ENCODE measurements around the gene CARD11. TPM values are rescaled to one million over a fixed set of nuclear protein-coding genes. Genes with fewer than 3 reads are reported as not detected.

Gene CARD11
- total and polyA plus RNA-seq, 2 experiments from 2014 or later, result 17.7 to 29.0 TPM

- Mint-ChIP-seq H3K27ac (no peak overlapping the region), H3K4me3 (no peak overlapping the region), H3K36me3 (ENCODE audit: low read depth) (peaks cover 17% of the 10 kb centered on the region; the same call in 2 of the 3 replicates), H3K4me1 (peaks cover 3% of the 10 kb centered on the region), H3K9me3 (no peaks in the 10 kb centered on the region), H3K27me3 (ENCODE audit: insufficient read depth, low read depth, poor library complexity) (peaks cover 6% of the 10 kb centered on the region)
- H2AFZ ChIP-seq, result no peak overlapping the region
- no peaks in the 10 kb centered on the region for H3K27me3 ChIP-seq (ENCODE audit: insufficient read depth)
- H3K4me3 ChIP-seq, result no peak overlapping the region
- no peaks in the 10 kb centered on the region for H3K79me2 ChIP-seq (replicated peaks; ENCODE audit: insufficient read depth)
- ATAC-seq (no peak), DNase-seq (ENCODE audit: low spot score) (no peak)
- H3K4me2 ChIP-seq, result no peak overlapping the region
- no peaks in the 10 kb centered on the region for H3F3A ChIP-seq (replicated peaks; ENCODE audit: low read depth)
- no peak for TF ChIP-seq EZH2 (IDR thresholded peaks at IDR 0.05; ENCODE audit: low read depth, unreplicated experiment)
- no peak for TF ChIP-seq CREB1 (CRISPR knock-in tag; IDR thresholded peaks at IDR 0.05; ENCODE audit: low read depth)
- no peak for TF ChIP-seq STAT1 (IDR thresholded peaks at IDR 0.05; ENCODE audit: unreplicated experiment)
- TF ChIP-seq ZNF114 (CRISPR knock-in tag; IDR thresholded peaks at IDR 0.05), result no peak
- no peak for TF ChIP-seq POLR2AphosphoS5 (IDR thresholded peaks at IDR 0.05; ENCODE audit: low read depth)
- TF ChIP-seq EZH2phosphoT487 (IDR thresholded peaks at IDR 0.05; ENCODE audit: unreplicated experiment), result no peak
- no peak for TF ChIP-seq REST (IDR thresholded peaks at IDR 0.05; ENCODE audit: unreplicated experiment)
- TF ChIP-seq ETS1 (IDR thresholded peaks at IDR 0.05), result no peak
- no peak for TF ChIP-seq ZNF331 (CRISPR knock-in tag; IDR thresholded peaks at IDR 0.05; ENCODE audit: low read depth)
- TF ChIP-seq CTCF (conservative IDR thresholded peaks at IDR 0.05; ENCODE audit: low read depth in 2 of 2), result no peak
- TF ChIP-seq ZNF462 (CRISPR knock-in tag; IDR thresholded peaks at IDR 0.05), result no peak
- no peak for TF ChIP-seq JUNB (IDR thresholded peaks at IDR 0.05; ENCODE audit: unreplicated experiment)
- no peak for TF ChIP-seq NANOG (IDR thresholded peaks at IDR 0.05; ENCODE audit: borderline replicate concordance)
- H3K9me2 ChIP-seq (ENCODE audit: insufficient read depth), result no peaks in the 10 kb centered on the region
- no peak overlapping the region for H3K27ac ChIP-seq (ENCODE audit: low read depth)
- no peaks in the 10 kb centered on the region for H4K20me1 ChIP-seq (replicated peaks; ENCODE audit: insufficient read depth)
- no peaks in the 10 kb centered on the region for H3K4me1 ChIP-seq (ENCODE audit: insufficient read depth)
- H3K36me3 ChIP-seq (ENCODE audit: insufficient read depth), result no peaks in the 10 kb centered on the region; the same call in 1 of the 2 replicates
Measured at GRCh38 chr7:2936891-2937580, 106.6 kb downstream of the CARD11 start.
